GM19025 (cell line): Measurements from ENCODE around the gene MTCH1.
"Not testable (repeated sequence)": the region's sequence is repeated elsewhere in the genome, so short reads cannot be mapped to it uniquely, and the experiment has no call there.

Source experiments
- ATAC-seq: cut with Tn5 transposase; IDR thresholded peaks from one replicate; pipeline ENCODE4 v1.9.1; 2021; ENCODE audit warnings: mild to moderate bottlenecking, low read depth, moderate library complexity; ENCODE audit not compliant: unreplicated experiment

MTCH1 gene

GRCh38 chr6:36955671-36956445, 30.1 kb downstream of the MTCH1 start:
- no peak for ATAC-seq

GRCh38 chr6:36955136-36955535, 30.9 kb downstream of the MTCH1 start:
- no peak for ATAC-seq

GRCh38 chr6:36954262-36954931, 31.6 kb downstream of the MTCH1 start, which contains the start of gene PI16:
Gene PI16, plus strand, starts transcription at chr6:36954738. Its CDS starts 23 bp downstream, at chr6:36954761.
- ATAC-seq = no peak

- no peak for ATAC-seq
These were observed 32.1 kb downstream of the MTCH1 start for GRCh38 chr6:36953931-36954261.

GRCh38 chr6:36949636-36950035, 36.4 kb downstream of the MTCH1 start:
- no peak for ATAC-seq

- ATAC-seq = not testable (repeated sequence)
These were observed 36.9 kb downstream of the MTCH1 start for GRCh38 chr6:36949076-36949475.

GRCh38 chr6:36947570-36948351, 38.2 kb downstream of the MTCH1 start:
- no peak for ATAC-seq

- no peak for ATAC-seq
These were observed 39.5 kb downstream of the MTCH1 start for GRCh38 chr6:36946526-36946925.

GRCh38 chr6:36945301-36945700, 40.7 kb downstream of the MTCH1 start:
- ATAC-seq = no peak

GRCh38 chr6:36944650-36945049, 41.3 kb downstream of the MTCH1 start:
- ATAC-seq = no peak

GRCh38 chr6:36942329-36942728, 43.7 kb downstream of the MTCH1 start:
- ATAC-seq = not testable (repeated sequence)

- not testable (repeated sequence) for ATAC-seq
These were observed 44.4 kb downstream of the MTCH1 start for GRCh38 chr6:36941561-36941960.

GRCh38 chr6:36940027-36940426, 46.0 kb downstream of the MTCH1 start:
- no peak for ATAC-seq

GRCh38 chr6:36939005-36939404, 47.0 kb downstream of the MTCH1 start:
- ATAC-seq = not testable (repeated sequence)

GRCh38 chr6:36938536-36938935, 47.5 kb downstream of the MTCH1 start:
- no peak for ATAC-seq

GRCh38 chr6:36937896-36938295, 48.1 kb downstream of the MTCH1 start:
- no peak for ATAC-seq

GRCh38 chr6:36936824-36937223, 49.2 kb downstream of the MTCH1 start:
- ATAC-seq = no peak

- no peak for ATAC-seq
These were observed 51.1 kb downstream of the MTCH1 start for GRCh38 chr6:36934901-36935300.

GRCh38 chr6:36933519-36933918, 52.5 kb downstream of the MTCH1 start:
- no peak for ATAC-seq

- ATAC-seq = no peak
These were observed 52.9 kb downstream of the MTCH1 start for GRCh38 chr6:36933102-36933501.

GRCh38 chr6:36930483-36930882, 55.5 kb downstream of the MTCH1 start:
- ATAC-seq = no peak
